IPS-15b (cell line): ENCODE measurements around the gene PGPEP1.

Experiments used
- H3K27me3 ChIP-seq: one replicate; pipeline ENCODE4 v1.6.1; 2013; ENCODE audit warnings: low read length; ENCODE audit not compliant: control insufficient read depth, insufficient read depth
- H3K36me3 ChIP-seq: one replicate; pipeline ENCODE4 v1.6.1; 2013; ENCODE audit warnings: low read length; ENCODE audit not compliant: control insufficient read depth, insufficient read depth
- H3K4me1 ChIP-seq: one replicate; pipeline ENCODE4 v1.6.1; 2013; ENCODE audit warnings: mild to moderate bottlenecking, low read length; ENCODE audit not compliant: control insufficient read depth, insufficient read depth
- H3K4me3 ChIP-seq: one replicate; pipeline ENCODE4 v1.5.1; 2013; ENCODE audit warnings: low read depth, low read length
- H3K9ac ChIP-seq: one replicate; pipeline ENCODE4 v1.6.1; 2013; ENCODE audit warnings: low read depth, mild to moderate bottlenecking, low read length
- H3K9me3 ChIP-seq: one replicate; pipeline ENCODE4 v1.6.1; 2013; ENCODE audit warnings: mild to moderate bottlenecking, low read length; ENCODE audit not compliant: control insufficient read depth, insufficient read depth

The PGPEP1 gene

DNA sequence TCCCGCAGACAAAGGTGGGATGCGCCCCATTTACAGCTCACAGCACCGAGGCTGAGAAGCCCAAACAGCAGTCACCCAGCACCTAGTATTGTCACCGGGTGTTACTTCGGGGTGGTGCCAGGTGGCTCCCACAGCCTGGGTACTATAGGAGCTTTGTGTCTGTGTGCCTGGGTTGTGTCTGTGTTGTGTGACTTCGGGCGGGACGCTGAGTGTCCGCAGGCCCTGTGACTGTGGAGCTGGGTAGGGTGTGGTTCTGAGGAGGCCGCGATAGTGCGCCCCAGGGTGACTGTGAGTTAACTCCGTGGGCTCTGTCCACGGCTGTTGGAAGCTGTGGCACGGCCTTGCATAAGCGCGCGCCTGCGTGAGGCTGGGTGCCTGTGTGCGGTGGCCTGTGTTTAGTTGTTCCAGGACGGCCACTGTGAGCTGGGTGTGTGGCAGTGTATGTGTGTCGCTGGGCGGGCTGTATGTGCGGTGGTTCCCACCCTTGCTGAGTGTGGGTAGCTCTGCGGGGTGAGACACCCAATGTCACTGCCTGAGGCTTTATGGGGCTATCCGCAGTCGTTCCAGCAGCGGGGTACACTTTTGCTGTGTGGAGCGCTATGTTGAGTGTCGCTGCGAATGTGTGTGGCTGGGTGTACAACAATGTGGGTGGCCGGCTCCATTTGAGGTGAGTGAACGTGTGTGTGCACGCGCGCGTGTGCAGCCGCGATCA, 78.2 kb downstream of the PGPEP1 start:
- H3K36me3 ChIP-seq, result no peaks in the 10 kb centered on the region
- peaks cover 9% of the 10 kb centered on the region for H3K4me1 ChIP-seq
- no peak overlapping the region for H3K9ac ChIP-seq
- H3K4me3 ChIP-seq, result peak overlapping the region; percentile 72
- H3K27me3 ChIP-seq, result peaks cover 15% of the 10 kb centered on the region
- no peaks in the 10 kb centered on the region for H3K9me3 ChIP-seq

DNA sequence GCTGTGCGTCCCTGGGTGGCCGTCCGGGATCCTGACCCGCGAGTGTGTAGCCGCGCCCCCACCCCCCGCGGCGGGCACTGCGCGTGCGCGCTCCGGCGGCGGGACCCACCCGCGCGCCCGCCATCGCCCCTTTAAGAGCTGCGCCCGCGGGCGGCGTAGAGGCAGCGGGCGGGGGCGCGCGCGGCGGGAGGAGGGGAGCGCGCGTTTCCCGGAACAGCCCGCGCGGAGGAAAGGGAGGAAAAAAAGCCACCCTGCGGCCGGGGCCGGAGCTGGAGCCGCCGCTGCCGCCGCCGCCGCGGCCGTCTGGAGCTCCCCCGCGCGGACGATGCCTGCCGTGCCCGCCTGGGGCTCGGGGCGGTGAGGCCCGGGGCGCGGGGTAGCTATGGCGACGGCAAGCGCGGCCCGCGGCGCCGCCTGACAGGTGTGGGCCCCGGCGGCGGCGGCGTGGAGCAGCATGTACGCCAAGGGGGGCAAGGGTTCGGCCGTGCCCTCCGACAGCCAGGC, 78.8 kb downstream of the PGPEP1 start, which contains the start of gene SSBP4:
TSS of gene SSBP4 (plus strand) at position 204 of the 504 bp plus-strand sequence. CDS start at position 455, 251 bp downstream.
- Histone ChIP-seq H3K36me3 (no peaks in the 10 kb centered on the region), H3K9ac (no peak within 1 kb of the TSS), H3K27me3 (peaks cover 15% of the 10 kb centered on the region), H3K4me3 (peak within 1 kb of the TSS; percentile 72), H3K4me1 (peaks cover 12% of the 10 kb centered on the region), H3K9me3 (no peaks in the 10 kb centered on the region)
